HG03520 (cell line): ENCODE measurements around the gene JTB.
"Not testable (repeated sequence)": the region's sequence is repeated elsewhere in the genome, so short reads cannot be mapped to it uniquely, and the experiment has no call there.

Experiments used
- ATAC-seq: cut with Tn5 transposase; IDR thresholded peaks from one replicate; pipeline ENCODE4 v1.9.1; 2021; ENCODE audit warnings: mild to moderate bottlenecking, moderate library complexity; ENCODE audit not compliant: unreplicated experiment

JTB gene

DNA sequence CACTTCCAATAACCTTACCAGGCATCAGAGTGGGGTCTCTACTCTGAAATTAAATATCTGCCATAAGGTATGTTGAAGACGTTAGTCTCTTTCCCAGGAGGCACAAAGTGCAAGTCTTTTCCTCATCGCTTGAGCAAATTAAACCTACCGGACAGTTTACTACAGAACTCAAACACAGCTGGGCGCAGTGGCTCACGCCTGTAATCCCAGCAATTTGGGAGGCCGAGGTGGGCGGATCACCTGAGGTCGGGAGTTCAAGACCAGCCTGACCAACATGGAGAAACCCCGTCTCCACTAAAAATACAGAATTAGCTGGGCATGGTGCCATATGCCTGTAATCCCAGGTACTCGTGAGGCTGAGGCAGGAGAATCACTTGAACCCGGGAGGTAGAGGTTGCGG is 1.6 kb upstream of the JTB start:
- not testable (repeated sequence) for ATAC-seq

- no peak for ATAC-seq
These were observed 918 bp upstream of the JTB start for GRCh38 chr1:153978274-153978909.

GRCh38 chr1:153976819-153977249 is 640 bp downstream of the JTB start:
- ATAC-seq, result no peak

GRCh38 chr1:153973525-153973924 is 3.9 kb downstream of the JTB start:
- no peak for ATAC-seq

DNA sequence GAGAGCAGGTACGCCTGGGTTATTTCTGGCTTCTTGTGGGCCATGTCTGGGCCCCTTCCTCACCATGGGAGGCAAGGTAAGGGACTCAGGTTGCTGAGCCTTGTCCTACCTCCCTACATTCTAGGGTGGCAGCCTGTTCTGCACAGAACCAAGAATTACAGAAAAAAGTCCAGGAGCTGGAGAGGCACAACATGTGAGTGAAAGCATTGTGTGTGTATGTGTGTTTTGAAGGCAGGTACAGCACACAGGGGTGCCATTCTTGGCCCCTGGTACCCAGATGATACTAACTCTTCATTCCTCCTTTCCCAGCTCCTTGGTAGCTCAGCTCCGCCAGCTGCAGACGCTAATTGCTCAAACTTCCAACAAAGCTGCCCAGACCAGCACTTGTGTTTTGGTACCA is 4.4 kb downstream of the JTB start:
- no peak for ATAC-seq

GRCh38 chr1:153970346-153970745 is 7.1 kb downstream of the JTB start:
- no peak for ATAC-seq

- ATAC-seq, result no peak
These were observed 8.5 kb downstream of the JTB start for GRCh38 chr1:153968972-153969371.

GRCh38 chr1:153968408-153968807 is 9.1 kb downstream of the JTB start:
- no peak for ATAC-seq

- no peak for ATAC-seq
These were observed 9.5 kb downstream of the JTB start for GRCh38 chr1:153968000-153968363.

- peak; percentile 55 for ATAC-seq
These were observed 10.1 kb downstream of the JTB start, which contains the start of gene CREB3L4 for GRCh38 chr1:153967107-153967999. CREB3L4 (plus strand) TSS chr1:153967902; CDS start chr1:153968526, 624 bp downstream.

DNA sequence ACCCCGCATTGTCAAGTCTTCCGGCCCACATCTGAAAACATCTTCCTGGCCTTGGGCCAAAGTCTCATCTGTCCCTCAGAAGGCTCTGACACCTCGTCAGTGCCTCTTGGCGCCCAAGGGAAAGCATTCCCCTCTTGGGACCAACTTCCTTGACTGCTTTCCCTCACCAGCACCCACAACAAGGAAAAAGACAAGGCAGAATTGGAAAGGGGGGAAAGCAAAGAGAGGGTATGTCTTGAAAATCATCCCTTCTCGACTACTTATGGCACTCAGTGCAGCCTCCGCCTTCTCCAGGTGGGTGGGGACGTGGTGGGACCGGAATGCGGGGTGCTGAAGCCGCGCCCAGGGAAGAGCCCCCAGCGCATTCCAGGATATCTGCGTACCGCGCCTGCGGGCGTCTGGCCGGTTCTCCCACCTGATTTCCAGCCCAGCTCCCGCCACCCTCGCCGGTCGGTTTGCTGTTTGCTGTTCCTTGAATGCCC is 13.6 kb downstream of the JTB start:
- no peak for ATAC-seq

DNA sequence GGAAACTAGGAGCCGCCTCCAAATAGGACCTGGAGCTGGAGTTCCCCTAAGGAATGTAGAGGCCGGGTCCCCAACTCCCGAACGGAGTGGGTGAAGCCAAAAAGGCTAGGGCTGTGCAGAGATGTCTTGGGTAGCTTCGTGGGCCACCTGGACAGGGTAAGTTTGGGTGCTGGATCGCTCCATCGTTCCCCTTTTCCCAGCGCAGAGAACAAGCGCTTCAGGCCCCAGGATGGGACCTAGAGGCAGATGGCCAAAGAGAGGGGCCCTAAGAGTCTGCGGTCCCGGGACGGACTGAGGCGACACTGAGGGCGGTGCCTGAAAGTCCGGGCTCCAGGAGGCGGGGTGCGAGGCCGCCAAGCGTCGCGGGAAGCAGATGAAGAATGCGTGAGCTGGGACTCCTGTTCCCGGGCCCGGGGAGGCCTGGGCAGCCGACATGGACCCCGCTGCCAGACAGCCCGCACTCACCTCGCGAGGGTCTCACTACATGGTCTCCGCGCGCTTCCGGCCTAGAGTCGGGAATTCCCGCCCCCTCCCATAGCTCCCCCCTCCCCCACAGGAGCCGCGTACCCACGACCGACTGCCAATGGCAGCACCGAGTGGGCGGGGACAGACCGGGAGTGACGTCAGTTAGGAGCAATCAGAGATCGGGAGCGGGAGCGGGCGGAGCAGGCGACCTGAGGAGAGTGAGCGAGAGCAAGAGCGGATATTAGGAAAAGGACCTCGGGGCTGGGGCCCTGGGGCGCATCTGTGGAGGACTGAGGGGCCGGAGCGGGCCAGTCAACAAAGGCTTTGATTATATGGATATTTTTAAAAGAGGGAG is 14.2 kb downstream of the JTB start, which contains the start of gene SLC39A1:
Gene SLC39A1, minus strand, starts transcription at position 508 of the 820 bp plus-strand sequence. CDS start 822 bp downstream, outside the sequence.
- peak; percentile 36 for ATAC-seq

DNA sequence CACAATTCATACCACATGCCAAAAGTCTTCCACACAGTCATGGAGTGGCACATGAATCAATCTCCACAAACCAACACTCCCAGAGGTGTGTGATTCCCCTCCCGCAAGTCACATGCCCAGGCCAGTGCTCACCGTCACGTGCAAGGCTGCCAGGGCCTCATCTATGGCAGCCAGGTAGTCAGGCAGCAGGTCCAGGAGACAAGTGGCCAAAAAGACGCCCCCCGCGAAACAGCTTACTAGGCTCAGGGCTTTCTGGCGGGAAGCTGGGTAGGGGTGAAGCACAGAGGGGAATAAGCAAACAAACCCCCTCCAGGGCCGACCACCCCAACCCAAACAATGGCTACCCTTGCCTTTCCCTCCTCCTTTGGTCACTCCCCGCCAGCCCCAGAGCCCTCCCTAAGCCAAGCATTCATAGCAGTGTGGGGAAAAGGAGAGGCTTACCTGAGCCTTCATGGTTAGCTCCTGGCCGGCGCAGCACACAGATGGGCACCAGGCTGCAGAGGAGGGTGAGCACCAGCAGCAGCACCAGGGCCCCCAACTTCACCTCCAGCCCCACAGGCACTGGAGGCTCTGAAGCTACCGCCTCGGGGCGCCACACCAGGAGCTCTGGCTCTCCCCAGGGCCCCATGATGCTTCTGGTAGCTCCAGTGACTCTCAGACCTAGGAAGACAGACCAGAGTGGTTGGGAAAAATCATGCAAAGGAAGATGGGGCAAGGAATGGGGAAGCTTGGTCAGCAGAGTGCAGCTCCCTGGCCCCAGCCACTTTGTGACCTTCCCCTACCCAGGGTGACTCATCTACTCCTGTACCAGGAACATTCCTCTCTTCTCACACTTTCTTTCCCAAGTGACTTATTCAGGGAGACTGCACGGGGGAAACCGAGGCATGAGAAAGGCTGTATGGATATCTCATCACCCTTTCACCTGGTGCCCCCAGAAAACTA is 15.1 kb downstream of the JTB start:
- no peak for ATAC-seq

GRCh38 chr1:153961421-153961820 is 16.1 kb downstream of the JTB start:
- ATAC-seq, result no peak

DNA sequence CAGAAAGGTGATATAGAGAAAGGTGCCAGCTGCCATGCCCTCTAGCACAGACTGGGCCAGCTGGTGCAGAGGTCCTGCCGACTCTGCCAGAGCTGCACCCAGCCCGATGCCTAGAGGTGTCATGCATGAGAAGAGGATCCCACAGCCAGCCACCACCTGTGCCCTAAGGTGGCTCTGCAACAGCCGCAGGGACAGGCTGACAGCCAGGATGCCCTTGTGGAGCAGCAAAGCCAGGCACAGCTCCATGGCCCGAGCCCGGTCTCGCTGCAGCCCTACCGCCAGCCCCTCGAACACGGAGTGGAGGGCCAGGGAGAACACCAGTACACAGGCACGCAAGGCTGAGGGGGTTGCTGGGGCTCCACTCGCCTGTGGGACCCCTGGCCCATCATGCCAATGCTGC is 17.3 kb downstream of the JTB start:
- ATAC-seq, result no peak

- no peak for ATAC-seq
These were observed 18.0 kb downstream of the JTB start for GRCh38 chr1:153959454-153959853.

DNA sequence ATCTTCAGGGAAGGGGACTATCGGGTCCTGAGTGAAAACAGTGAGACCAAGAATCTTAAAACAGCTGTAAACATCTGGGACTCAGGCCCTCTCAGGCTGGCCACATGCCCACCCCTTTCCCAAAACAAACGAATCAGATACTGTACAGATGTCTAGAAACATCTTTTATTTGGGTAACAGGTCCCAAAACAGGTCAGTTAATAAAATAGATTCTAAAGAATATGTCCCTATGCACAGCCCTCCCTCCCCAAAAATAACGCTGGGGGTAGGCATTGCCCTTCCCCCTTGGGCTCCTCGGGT is 18.6 kb downstream of the JTB start:
- ATAC-seq, result no peak

- peak; percentile 79 for ATAC-seq
These were observed 19.1 kb downstream of the JTB start, which contains the start of gene CRTC2 for GRCh38 chr1:153958111-153958960. CRTC2 (minus strand) TSS chr1:153958612; CDS start chr1:153958497, 115 bp downstream.

GRCh38 chr1:153957744-153958110 is 19.7 kb downstream of the JTB start:
- ATAC-seq, result no peak
